HG02798 (cell line): ENCODE results near the gene TRPM2.
"Not testable (repeated sequence)": the region's sequence is repeated elsewhere in the genome, so short reads cannot be mapped to it uniquely, and the experiment has no call there.

Experiments
- ATAC-seq: cut with Tn5 transposase; IDR thresholded peaks from one replicate; pipeline ENCODE4 v1.9.1; 2021; ENCODE audit warnings: mild to moderate bottlenecking; ENCODE audit not compliant: unreplicated experiment, poor library complexity

TRPM2 gene

DNA sequence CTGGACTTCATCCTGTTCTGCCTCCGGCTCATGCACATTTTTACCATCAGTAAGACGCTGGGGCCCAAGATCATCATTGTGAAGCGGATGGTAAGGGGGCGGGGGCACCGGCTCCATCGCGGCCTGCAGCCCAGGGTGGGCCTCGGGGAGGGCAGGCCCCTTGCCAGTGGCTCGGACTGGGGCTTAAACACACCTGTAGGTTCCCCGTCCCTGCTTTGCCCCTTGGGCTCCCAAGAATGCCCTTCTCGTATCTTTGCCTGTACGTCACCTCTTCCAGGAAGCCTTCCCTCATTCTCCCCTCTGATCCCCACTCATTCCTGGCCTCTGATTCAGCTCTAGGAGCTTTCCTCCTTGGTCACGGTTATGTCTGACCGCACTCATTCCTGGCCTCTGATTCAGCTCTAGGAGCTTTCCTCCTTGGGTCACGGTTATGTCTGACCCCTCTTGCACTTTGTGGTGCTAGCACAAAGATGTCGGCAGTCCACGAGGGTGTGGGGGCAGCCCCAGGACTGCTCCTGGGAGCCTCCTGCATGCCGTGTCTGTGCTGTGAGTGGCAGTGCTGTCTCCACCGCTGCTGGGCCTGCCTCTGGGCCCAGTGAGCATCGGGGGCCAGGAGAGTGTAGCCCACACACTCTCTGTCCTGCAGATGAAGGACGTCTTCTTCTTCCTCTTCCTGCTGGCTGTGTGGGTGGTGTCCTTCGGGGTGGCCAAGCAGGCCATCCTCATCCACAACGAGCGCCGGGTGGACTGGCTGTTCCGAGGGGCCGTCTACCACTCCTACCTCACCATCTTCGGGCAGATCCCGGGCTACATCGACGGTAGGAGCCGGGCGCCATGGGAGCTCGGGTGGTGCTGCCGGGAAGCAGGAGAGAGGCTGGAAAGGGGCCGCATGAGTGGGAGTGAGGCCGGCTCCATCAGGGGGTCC is 52.8 kb downstream of the TRPM2 start:
- ATAC-seq = no peak

DNA sequence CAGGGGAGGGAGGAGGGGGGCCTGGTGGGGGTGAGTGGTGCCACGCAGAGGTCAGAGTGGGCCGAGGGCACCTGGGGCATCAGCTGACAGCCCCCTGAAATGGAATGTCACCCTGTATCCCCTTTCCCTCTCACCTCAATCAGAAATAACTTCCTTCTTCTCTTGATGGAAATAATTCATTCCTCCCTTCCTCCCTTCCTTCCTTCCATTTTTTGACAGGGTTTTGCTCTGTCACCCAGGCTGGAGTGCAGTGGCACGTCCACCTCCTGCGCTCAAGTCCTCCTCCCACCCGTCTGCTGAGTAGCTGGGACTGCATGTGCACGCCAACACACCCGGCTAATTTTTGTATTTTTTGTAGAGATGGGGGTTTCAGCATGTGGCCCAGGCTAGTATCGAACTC is 53.5 kb downstream of the TRPM2 start:
- ATAC-seq = no peak

GRCh38 chr21:44407493-44407892 is 54.1 kb downstream of the TRPM2 start:
- no peak for ATAC-seq

DNA sequence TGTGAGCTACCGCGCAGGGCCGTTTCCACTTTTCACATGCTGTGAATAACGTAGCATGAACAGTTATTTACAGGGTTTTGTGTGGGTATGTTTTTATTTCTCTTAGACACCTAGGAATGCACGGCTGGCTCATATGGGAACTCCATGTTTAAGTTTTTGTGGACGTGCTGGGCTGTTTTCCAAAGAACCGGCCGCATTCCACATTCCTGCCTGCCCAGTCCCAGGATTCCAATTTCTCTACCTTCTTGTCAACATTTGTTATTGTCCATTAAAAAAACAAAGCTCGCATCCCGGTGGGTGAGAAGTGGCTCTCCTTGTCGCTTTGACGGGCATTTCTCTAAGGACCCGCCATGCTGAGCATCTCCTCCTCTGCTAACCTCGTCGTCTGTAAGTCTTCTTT is 54.8 kb downstream of the TRPM2 start:
- ATAC-seq = no peak

GRCh38 chr21:44413566-44414290 is 60.3 kb downstream of the TRPM2 start:
- no peak for ATAC-seq

DNA sequence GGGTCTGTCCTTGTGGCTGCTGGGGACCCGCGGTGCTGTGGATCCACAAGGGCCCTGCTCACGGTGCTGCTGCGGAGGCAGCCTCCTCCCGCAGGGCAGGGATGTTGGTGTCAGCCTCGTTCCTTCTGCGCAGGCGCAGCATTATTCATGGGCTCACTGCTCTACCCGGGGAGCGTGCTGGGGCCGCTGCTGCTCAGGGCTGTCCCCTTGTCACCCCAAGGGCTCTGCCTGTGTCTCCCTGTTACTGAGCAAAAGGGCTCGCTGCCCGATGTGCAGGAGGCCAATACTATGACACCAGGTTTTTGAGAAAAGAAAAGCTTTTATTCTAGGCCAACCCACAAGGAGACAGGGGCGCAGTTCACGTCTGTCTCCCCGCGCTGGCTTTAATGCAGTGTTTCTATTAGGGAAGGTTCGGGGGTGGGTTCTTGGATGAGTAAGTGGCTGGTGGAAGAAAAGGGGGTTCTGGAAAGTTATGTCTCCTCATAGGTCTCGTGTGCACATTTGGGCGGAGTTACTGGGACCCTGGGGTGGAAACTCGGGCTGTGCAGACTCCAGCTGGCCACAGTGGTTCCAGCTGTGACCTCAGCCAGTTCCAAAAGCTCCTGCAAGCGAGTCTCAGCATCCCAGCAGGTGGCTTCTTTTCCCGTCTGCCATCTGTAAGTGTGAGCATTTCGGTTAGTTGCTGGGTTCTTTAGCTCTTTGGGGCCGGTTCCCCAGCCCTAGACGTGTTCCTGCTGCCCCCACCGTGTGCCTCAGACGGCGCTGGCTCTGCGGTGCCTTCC is 61.1 kb downstream of the TRPM2 start:
- ATAC-seq = no peak

DNA sequence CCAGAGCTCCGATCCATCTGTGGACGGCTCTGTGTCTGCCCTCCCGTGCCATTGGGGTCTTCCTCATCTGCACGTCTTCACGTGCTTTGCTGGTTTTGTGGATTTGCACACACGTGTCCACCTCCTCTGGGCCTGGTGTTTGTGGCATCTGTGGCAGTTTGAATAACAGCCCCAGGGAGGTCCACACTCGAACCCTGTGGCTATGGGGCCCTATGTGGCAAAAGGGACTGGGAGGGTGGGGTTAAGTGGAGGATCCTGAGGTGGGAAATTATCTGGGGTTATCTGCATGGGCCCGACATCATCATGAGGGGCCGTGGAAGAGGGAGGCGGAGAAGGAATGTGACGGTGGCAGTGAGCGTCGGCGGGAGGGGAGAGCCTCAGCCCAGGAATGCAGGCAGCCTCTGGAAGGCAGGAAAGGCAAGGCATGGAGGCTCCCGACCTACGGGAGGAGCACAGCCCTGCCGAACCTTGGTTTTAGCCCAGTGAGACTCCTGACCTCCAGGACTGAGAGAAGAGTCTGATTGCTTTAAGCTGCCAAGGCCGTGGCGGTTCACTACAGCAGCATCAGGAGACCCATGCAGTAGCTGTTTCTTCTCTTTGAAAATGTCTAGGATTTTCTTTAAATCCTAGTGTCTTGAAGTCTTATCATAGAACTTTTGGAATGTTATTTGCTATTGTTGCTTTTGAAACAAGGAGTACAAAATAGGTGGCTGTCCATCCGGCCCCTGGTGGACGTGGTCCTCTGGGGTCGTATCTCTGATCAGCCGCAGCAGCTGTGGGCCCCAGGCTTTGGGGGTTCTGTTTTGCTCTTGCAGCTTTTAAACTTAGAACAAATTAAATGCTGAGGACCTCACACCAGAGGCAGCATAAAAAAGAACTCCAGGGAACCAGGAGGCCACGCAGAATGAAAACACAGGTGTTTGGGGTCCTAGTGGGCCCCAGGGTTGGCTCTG is 61.9 kb downstream of the TRPM2 start:
- no peak for ATAC-seq

GRCh38 chr21:44416193-44416592 is 62.8 kb downstream of the TRPM2 start:
- ATAC-seq = no peak

GRCh38 chr21:44417621-44418107 is 64.2 kb downstream of the TRPM2 start:
- not testable (repeated sequence) for ATAC-seq

- ATAC-seq = no peak
Measured at GRCh38 chr21:44418108-44418875, 64.9 kb downstream of the TRPM2 start.

DNA sequence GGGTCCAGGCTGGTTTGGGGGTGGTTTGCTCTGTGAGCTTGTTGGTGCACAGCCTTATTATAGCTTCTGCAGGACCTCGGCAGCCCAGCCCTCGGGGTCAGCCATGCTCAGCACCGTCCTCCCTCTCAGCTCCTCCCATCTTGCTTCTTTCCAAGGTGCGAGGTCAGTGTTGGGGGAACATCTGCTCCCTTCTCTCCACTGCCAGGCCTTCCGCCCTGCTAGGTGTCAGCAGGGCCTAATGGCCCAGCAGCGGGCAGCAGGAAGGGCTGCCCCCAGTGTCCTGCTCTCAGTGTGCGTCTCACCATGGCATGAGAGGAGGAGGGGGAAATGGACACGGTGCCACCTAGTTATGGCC is 65.4 kb downstream of the TRPM2 start:
- ATAC-seq = no peak

- no peak for ATAC-seq
Measured at GRCh38 chr21:44419679-44420078, 66.3 kb downstream of the TRPM2 start.

DNA sequence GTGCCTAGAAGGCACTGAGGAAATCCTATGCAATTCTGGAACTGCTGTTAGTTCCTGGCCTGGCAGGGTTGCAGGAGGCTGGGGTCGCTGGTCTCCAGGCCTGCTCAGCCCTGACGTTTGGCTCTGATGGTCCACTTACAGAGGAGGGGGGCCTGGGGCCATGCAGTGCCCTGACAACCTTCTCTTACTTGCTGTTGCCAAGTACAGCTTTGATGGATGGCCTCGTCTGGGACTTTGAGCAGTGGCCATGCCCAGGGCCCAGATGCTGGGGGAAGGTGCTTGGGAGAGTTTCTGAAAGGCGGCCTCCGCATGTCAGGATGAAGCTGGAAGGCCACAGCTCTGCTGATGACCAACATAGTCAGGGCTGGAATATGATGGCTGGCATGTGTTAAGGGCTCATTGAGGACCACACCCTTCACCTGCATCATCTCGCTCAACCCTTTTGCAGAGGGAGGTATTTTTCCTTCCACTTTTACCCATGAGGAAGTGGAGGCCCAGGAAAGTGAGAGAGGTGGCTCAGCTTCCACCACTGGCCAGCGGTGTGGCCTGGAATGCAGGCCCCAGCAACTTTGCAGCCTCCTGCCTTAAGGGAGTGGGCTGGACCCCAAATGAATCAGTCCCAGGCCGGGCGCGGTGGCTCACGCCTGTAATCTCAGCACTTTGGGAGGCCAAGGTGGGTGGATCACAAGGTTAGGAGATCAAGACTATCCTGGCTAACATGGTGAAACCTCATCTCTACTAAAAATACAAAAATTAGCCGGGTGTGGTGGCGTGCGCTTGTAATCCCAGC is 67.2 kb downstream of the TRPM2 start:
- no peak for ATAC-seq

- no peak for ATAC-seq
Measured at GRCh38 chr21:44421901-44422840, 68.8 kb downstream of the TRPM2 start.

DNA sequence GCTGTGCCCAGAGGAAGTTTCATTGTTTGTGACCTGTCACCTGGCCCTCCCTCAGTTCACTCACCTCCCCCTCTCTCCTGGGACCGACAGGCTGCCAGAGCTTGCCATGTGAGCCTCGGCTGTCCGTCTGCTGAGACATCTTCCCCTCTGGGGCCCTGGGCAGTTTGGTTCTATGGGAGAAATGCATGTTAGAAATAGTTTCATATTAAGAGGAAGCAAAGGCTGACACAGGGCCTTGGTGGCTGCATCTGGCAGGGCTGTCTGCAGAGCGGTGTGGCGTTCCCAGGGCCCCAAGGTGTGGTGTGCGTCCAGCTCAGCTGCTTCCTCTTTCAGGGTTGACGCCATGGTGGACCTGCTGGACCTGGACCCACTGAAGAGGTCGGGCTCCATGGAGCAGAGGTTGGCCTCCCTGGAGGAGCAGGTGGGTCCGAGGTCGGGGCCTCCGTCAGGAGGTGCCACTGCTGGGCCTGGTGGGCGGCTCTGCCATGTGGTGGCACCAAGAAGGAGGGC is 69.9 kb downstream of the TRPM2 start:
- ATAC-seq = no peak

DNA sequence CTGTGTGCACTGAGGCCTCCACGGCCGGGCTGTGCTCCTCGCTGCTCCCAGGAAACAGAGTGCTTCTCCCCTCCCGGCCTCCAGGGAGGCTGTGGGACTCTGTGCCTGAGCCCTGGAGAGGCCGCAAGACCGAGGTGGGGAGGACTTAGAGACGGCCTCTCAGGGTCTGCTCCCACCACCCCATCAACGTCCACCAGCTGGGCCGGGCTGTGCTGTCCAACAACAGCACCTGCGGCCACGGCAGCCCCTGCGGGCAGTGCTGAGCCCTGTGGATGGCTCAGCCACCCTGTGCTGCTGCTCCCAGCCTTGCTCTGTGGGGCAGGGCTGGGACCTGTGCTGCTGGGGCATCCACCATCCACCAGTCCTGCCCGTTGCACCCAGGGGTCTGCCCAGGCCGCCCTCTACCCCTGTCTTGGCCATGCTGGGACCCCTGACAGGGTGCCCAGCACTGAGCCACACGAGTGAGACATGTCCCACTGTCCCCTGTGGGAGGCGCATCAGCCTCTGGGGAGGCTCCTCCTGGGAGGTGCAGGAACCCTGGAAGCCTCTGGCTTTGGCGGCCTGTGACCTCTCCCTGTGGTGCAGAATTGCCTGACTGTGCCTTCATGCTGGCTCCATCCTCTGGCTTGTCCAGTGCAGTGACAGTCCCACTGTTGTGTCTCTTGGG is 70.7 kb downstream of the TRPM2 start:
- no peak for ATAC-seq
